Pulmonary artery endothelial cell (primary cell): ENCODE data around the gene TMEM121. TPM values are rescaled to one million over a fixed set of nuclear protein-coding genes. Genes with fewer than 3 reads are reported as not detected.
"Not testable (repeated sequence)": the region's sequence is repeated elsewhere in the genome, so short reads cannot be mapped to it uniquely, and the experiment has no call there.

ENCODE experiments used
- DNase-seq: peaks from one replicate; pipeline ENCODE4 v3.0.0-alpha.2; 2011; ENCODE audit warnings: low read depth, low spot score
- total RNA-seq: library from RNA; depleted of rRNA; stranded (reverse); fragments of >200 nt; gene quantifications from 2 replicates; pipeline ENCODE4 v1.2.3, GENCODE V29; 2014

TMEM121 gene
- total RNA-seq, 1 donor from 2014 or later: 15.6 TPM

- no peak for DNase-seq
These were observed 2.4 kb downstream of the TMEM121 start for GRCh38 chr14:105528586-105529318.

GRCh38 chr14:105529319-105529568 is 2.9 kb downstream of the TMEM121 start:
- DNase-seq: no peak

- no peak for DNase-seq
These were observed 3.3 kb downstream of the TMEM121 start for GRCh38 chr14:105529569-105530284.

GRCh38 chr14:105530285-105531087 is 4.1 kb downstream of the TMEM121 start:
- DNase-seq: no peak

- no peak for DNase-seq
These were observed 4.9 kb downstream of the TMEM121 start for GRCh38 chr14:105531088-105531893.

GRCh38 chr14:105531894-105532623 is 5.7 kb downstream of the TMEM121 start:
- no peak for DNase-seq

- no peak for DNase-seq
These were observed 6.4 kb downstream of the TMEM121 start for GRCh38 chr14:105532735-105533141.

GRCh38 chr14:105533391-105533790 is 7.0 kb downstream of the TMEM121 start:
- no peak for DNase-seq

GRCh38 chr14:105533811-105534498 is 7.6 kb downstream of the TMEM121 start:
- no peak for DNase-seq

- no peak for DNase-seq
These were observed 8.2 kb downstream of the TMEM121 start for GRCh38 chr14:105534586-105534985.

GRCh38 chr14:105536051-105536450 is 9.7 kb downstream of the TMEM121 start:
- DNase-seq: no peak

- DNase-seq: no peak
These were observed 10.6 kb downstream of the TMEM121 start for GRCh38 chr14:105536691-105537579.

GRCh38 chr14:105537580-105538474 is 11.4 kb downstream of the TMEM121 start:
- no peak for DNase-seq

- no peak for DNase-seq
These were observed 12.2 kb downstream of the TMEM121 start for GRCh38 chr14:105538481-105539049.

- no peak for DNase-seq
These were observed 14.4 kb downstream of the TMEM121 start for GRCh38 chr14:105540811-105541210.

GRCh38 chr14:105541218-105541875 is 15.0 kb downstream of the TMEM121 start:
- no peak for DNase-seq

- not testable (repeated sequence) for DNase-seq
These were observed 19.3 kb downstream of the TMEM121 start for GRCh38 chr14:105545676-105546075.
